GM19452 (cell line): ENCODE measurements around the gene ABCC8.

Source experiments
- ATAC-seq: cut with Tn5 transposase; IDR thresholded peaks from one replicate; pipeline ENCODE4 v1.9.1; 2021; ENCODE audit not compliant: unreplicated experiment

The ABCC8 gene

GRCh38 chr11:17506314-17506713, 29.7 kb upstream of the ABCC8 start:
- no peak for ATAC-seq

- ATAC-seq = no peak
Observed at GRCh38 chr11:17505146-17505545, 28.5 kb upstream of the ABCC8 start.

GRCh38 chr11:17504330-17505107, 27.9 kb upstream of the ABCC8 start:
- ATAC-seq = no peak

- ATAC-seq = no peak
Observed at GRCh38 chr11:17502630-17503029, 26.0 kb upstream of the ABCC8 start.

GRCh38 chr11:17500673-17501072, 24.0 kb upstream of the ABCC8 start:
- ATAC-seq = no peak

- no peak for ATAC-seq
Observed at GRCh38 chr11:17498475-17498874, 21.8 kb upstream of the ABCC8 start.

- ATAC-seq = no peak
Observed at GRCh38 chr11:17498058-17498457, 21.4 kb upstream of the ABCC8 start.

- ATAC-seq = no peak
Observed at GRCh38 chr11:17496406-17496805, 19.8 kb upstream of the ABCC8 start.

- ATAC-seq = no peak
Observed at GRCh38 chr11:17494019-17494418, 17.4 kb upstream of the ABCC8 start.

- no peak for ATAC-seq
Observed at GRCh38 chr11:17490938-17491337, 14.3 kb upstream of the ABCC8 start.

GRCh38 chr11:17490232-17490631, 13.6 kb upstream of the ABCC8 start:
- ATAC-seq = no peak

- no peak for ATAC-seq
Observed at GRCh38 chr11:17489751-17490150, 13.1 kb upstream of the ABCC8 start.

- no peak for ATAC-seq
Observed at GRCh38 chr11:17488563-17488962, 11.9 kb upstream of the ABCC8 start.

GRCh38 chr11:17486646-17487045, 10.0 kb upstream of the ABCC8 start:
- ATAC-seq = no peak

- ATAC-seq = no peak
Observed at GRCh38 chr11:17483505-17483904, 6.9 kb upstream of the ABCC8 start.

- ATAC-seq = no peak
Observed at GRCh38 chr11:17481905-17482304, 5.3 kb upstream of the ABCC8 start.

- no peak for ATAC-seq
Observed at GRCh38 chr11:17479284-17480214, 2.9 kb upstream of the ABCC8 start.

GRCh38 chr11:17478070-17478469, 1.4 kb upstream of the ABCC8 start:
- no peak for ATAC-seq

- no peak for ATAC-seq
Observed at GRCh38 chr11:17477361-17477760, 716 bp upstream of the ABCC8 start.

- ATAC-seq = no peak
Observed at GRCh38 chr11:17477084-17477333, 364 bp upstream of the ABCC8 start.

GRCh38 chr11:17475666-17476316, 854 bp downstream of the ABCC8 start:
- no peak for ATAC-seq
